ENCODE measurements around the gene CRADD. TPM values are rescaled to one million over a fixed set of nuclear protein-coding genes. Genes with fewer than 3 reads are reported as not detected.

CRADD gene
- total and polyA plus RNA-seq, 2 donors (not counting 3 experiments of a cell fraction or from before 2014, with no cell fraction given) = 11.7 to 14.5 TPM

DNA sequence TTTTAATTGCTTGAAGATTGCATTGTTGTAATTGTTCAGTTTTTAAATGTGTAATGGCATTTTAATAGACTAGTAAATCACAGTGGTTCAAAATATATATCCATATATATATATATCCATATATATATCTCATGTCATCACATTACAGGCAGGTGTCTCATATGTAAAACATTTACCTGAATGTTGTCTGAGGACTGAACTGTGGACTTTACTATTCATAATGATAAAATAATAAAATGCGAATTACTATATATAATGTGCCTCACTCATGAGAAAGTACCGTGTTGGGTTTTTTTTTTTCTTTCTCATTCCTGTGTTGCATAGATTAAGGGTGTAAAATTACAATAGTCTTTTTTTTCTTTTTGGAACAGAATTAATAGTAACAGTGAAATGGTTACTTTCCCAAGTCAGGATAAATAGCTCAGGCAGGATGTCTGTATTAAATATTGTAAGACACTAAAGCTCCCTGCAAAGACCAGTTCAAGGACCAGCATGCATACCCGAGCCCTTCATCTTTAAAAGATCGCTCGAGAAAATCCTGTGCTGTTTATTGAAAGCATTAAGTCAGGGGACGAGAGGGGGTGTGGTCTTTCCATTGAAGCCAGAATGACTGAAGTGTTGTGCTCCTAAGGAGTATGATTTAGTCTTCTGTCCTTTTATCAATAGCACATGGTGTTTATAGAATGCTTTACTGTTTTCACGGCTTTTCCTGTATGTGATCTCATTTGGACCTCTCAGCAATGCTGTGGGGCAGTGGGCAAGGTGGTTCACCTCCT is 173.5 kb downstream of the CRADD start:
- Histone ChIP-seq H3K9me1 (replicated peaks; ENCODE audit: control insufficient read depth, extremely low read depth, insufficient read depth, low read length) (no peaks in the 10 kb centered on the region), H3K4me3 (replicated peaks in 1 of 3; ENCODE audit: insufficient read depth in 1 of 3, low read depth in 1 of 3, low read length in 3 of 3) (no peak overlapping the region), H3K9ac (replicated peaks; ENCODE audit: extremely low read depth, insufficient read depth, low read length) (no peak overlapping the region), H3K9me3 (replicated peaks; ENCODE audit: control insufficient read depth, insufficient read depth, low read length) (no peaks in the 10 kb centered on the region), H3K4me2 (ENCODE audit: insufficient read depth, low read length) (no peak overlapping the region), H3K79me2 (ENCODE audit: control insufficient read depth, insufficient read depth, low read length) (no peaks in the 10 kb centered on the region), H2AFZ (ENCODE audit: low read depth, low read length) (no peak overlapping the region), H3K27ac (ENCODE audit: insufficient read depth, low read depth, low read length) (no peak overlapping the region), H3K36me3 (ENCODE audit: control insufficient read depth in 2 of 2, extremely low read depth in 1 of 2, insufficient read depth in 2 of 2, low read length in 2 of 2) (no peaks in the 10 kb centered on the region), H4K20me1 (replicated peaks; ENCODE audit: control insufficient read depth, extremely low read depth, insufficient read depth, low read length) (no peaks in the 10 kb centered on the region), H3K27me3 (ENCODE audit: control insufficient read depth in 2 of 2, insufficient read depth in 2 of 2, low read length in 2 of 2) (no peaks in the 10 kb centered on the region), H3K4me1 (ENCODE audit: control insufficient read depth, extremely low read depth, insufficient read depth, low read length) (peaks cover 5% of the 10 kb centered on the region)
- DNase-seq (ENCODE audit: low read depth, low spot score) = no peak
- no peak for TF ChIP-seq POLR2AphosphoS5 (IDR thresholded peaks at IDR 0.05; ENCODE audit: insufficient read depth, low read depth, low read length)
- TF ChIP-seq CTCF (IDR thresholded peaks at IDR 0.05; ENCODE audit: extremely low read depth in 1 of 2, insufficient read depth in 1 of 2, low read depth in 1 of 2, low read length in 2 of 2) = no peak
- no peak for TF ChIP-seq FOS (IDR thresholded peaks at IDR 0.05; ENCODE audit: borderline replicate concordance, insufficient read depth, low read length)
- no peak for TF ChIP-seq MYC (IDR thresholded peaks at IDR 0.05; ENCODE audit: low read depth, low read length)
- no peak for TF ChIP-seq JUN (IDR thresholded peaks at IDR 0.05; ENCODE audit: borderline replicate concordance, insufficient read depth, insufficient read length, low read depth)
- TF ChIP-seq, protein P1, sequence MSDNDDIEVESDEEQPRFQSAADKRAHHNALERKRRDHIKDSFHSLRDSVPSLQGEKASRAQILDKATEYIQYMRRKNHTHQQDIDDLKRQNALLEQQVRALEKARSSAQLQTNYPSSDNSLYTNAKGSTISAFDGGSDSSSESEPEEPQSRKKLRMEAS (IDR thresholded peaks at IDR 0.05; ENCODE audit: insufficient read depth, insufficient read length) = no peak
- no peak for TF ChIP-seq GATA2 (IDR thresholded peaks at IDR 0.05; ENCODE audit: insufficient read depth, insufficient read length, low read depth, low read length)
- TF ChIP-seq POLR2A (IDR thresholded peaks at IDR 0.05; ENCODE audit: low read depth, low read length) = no peak
- no peak for TF ChIP-seq EZH2 (IDR thresholded peaks at IDR 0.05; ENCODE audit: borderline replicate concordance, low read depth, low read length, severe bottlenecking)
- dilution Hi-C loops (cut with MboI; ENCODE audit: extremely low pct_ligation_motif_present, low sequenced_read_pairs) = no loop called here
- no TSS peak for BruUV-seq (replicated peaks)
- intact Hi-C loops (cut with micrococcal nuclease) = no loop called here
- no peak for FAIRE-seq
- POLR2A ChIA-PET = no interaction called here
- CTCF ChIA-PET = interaction anchor here (1.3 to 1.5 kb wide), 2 partner anchors 8 to 251 kb away, joined by 3 to 4 read pairs; no protein-coding TSS in a partner anchor
